Measurements from ENCODE around the gene ING5. TPM values are rescaled to one million over a fixed set of nuclear protein-coding genes. Genes with fewer than 3 reads are reported as not detected.

The ING5 gene
- total RNA-seq, 4 donors from 2014 or later: 28.1 to 43.8 (median 30.3) TPM

GRCh38 chr2:241777170-241777685 lies 75.4 kb downstream of the ING5 start:
- TF ChIP-seq POLR2AphosphoS5 (IDR thresholded peaks at IDR 0.05): no peak
- no peak for TF ChIP-seq POLR2A (IDR thresholded peaks at IDR 0.05; ENCODE audit: low read depth)
- no peak for TF ChIP-seq CTCF (IDR thresholded peaks at IDR 0.05)
- TF ChIP-seq EP300 (IDR thresholded peaks at IDR 0.05): no peak
- Histone ChIP-seq H3K27me3 (peaks cover 0 to 55% (median 7%) of the 10 kb centered on the region in 4 donors), H3K4me1 (peaks cover 0 to 4% (median under 1%) of the 10 kb centered on the region in 4 donors), H3K36me3 (no peaks in the 10 kb centered on the region), H3K9me3 (no peaks in the 10 kb centered on the region), H3K27ac (replicated peaks in 1 of 4) (no peak overlapping the region), H3K4me3 (no peak overlapping the region)
- no peak for DNase-seq (ENCODE audit: extremely low spot score)
- intact Hi-C loops (cut with DNase I): no loop called here
- WGBS: 82% methylated on average over 10 of the region's 22 CpGs

GRCh38 chr2:241777686-241778627 lies 76.1 kb downstream of the ING5 start:
- Histone ChIP-seq H3K4me3 (no peak overlapping the region), H3K27ac (replicated peaks in 1 of 4) (no peak overlapping the region), H3K36me3 (no peaks in the 10 kb centered on the region), H3K27me3 (peaks cover 0 to 49% (median 7%) of the 10 kb centered on the region in 4 donors), H3K4me1 (peaks cover 0 to 4% (median 0%) of the 10 kb centered on the region in 4 donors), H3K9me3 (no peaks in the 10 kb centered on the region)
- 90% methylated on average over 17 of the region's 21 CpGs for WGBS
- DNase-seq (ENCODE audit: extremely low spot score): no peak
- intact Hi-C loops (cut with DNase I): no loop called here
- TF ChIP-seq EP300 (IDR thresholded peaks at IDR 0.05): no peak
- no peak for TF ChIP-seq POLR2A (IDR thresholded peaks at IDR 0.05; ENCODE audit: low read depth)
- no peak for TF ChIP-seq CTCF (IDR thresholded peaks at IDR 0.05)
- TF ChIP-seq POLR2AphosphoS5 (IDR thresholded peaks at IDR 0.05): no peak

Other genes starting within 250 kb of the ING5 start
- 100 to 1,000 TPM; 127 to 220 (median 153) TPM for gene STK25, start 193.5 kb upstream of the ING5 start, total RNA-seq
- gene BOK, start 143.3 kb upstream of the ING5 start, total RNA-seq: 100 to 1,000 TPM in 1 of 4 donors, 10 to 100 TPM in 3; 55.8 to 118 (median 73.7) TPM
- gene THAP4, start 64.9 kb upstream of the ING5 start, total RNA-seq: 10 to 100 TPM; 37.0 to 69.8 (median 49.6) TPM
- 10 to 100 TPM; 39.1 to 76.0 (median 55.3) TPM for gene ATG4B, start 64.3 kb upstream of the ING5 start, total RNA-seq
- 10 to 100 TPM in 2 of 4 donors, 1 to 10 TPM in 2; 6.8 to 14.5 (median 10.6) TPM for gene DTYMK, start 15.2 kb upstream of the ING5 start, total RNA-seq
- gene D2HGDH, start 32.6 kb downstream of the ING5 start, total RNA-seq: 10 to 100 TPM; 10.9 to 16.3 (median 11.9) TPM
- 1 to 10 TPM in 1 of 4 donors, not detected in 3; 2.7 TPM for gene GAL3ST2, start 74.8 kb downstream of the ING5 start, total RNA-seq
- 1 to 10 TPM in 2 of 4 donors, not detected in 2; 1.5 to 5.4 TPM for gene NEU4, start 107.2 kb downstream of the ING5 start, total RNA-seq
- gene PDCD1, start 156.9 kb downstream of the ING5 start, total RNA-seq: 1 to 10 TPM in 2 of 4 donors, under 1 TPM in 2; 0.11 to 2.5 (median 1.2) TPM
- gene RTP5, start 167.7 kb downstream of the ING5 start, total RNA-seq: under 1 TPM in 1 of 4 donors, not detected in 3; 0.17 TPM